Choroid plexus epithelial cell (primary cell): ENCODE measurements around the gene REEP3.

Source experiments
- DNase-seq: peaks from one replicate; pipeline ENCODE4 v3.0.0-alpha.2; 2010; ENCODE audit warnings: low read depth
- H3K4me3 ChIP-seq: 2 replicates; pipeline ENCODE4 v1.5.1; 2011; ENCODE audit warnings: low read depth, mild to moderate bottlenecking, control low read depth, low read length, moderate library complexity
- CTCF ChIP-seq: conservative IDR thresholded peaks from 2 replicates; pipeline ENCODE4 v1.5.1; 2011; ENCODE audit warnings: low read depth, mild to moderate bottlenecking, control low read depth, inconsistent platforms, low read length, moderate library complexity

Gene REEP3

GRCh38 chr10:63574011-63574410, 52.8 kb downstream of the REEP3 start:
- no peak for TF ChIP-seq CTCF
- no peak overlapping the region for H3K4me3 ChIP-seq
- DNase-seq: no peak

GRCh38 chr10:63576501-63576900, 55.3 kb downstream of the REEP3 start:
- no peak overlapping the region for H3K4me3 ChIP-seq
- TF ChIP-seq CTCF: no peak
- DNase-seq: no peak

- no peak for TF ChIP-seq CTCF
- DNase-seq: no peak
- H3K4me3 ChIP-seq: no peak overlapping the region
Observed at GRCh38 chr10:63578501-63578900, 57.3 kb downstream of the REEP3 start.

GRCh38 chr10:63579371-63580014, 58.3 kb downstream of the REEP3 start:
- no peak for DNase-seq
- no peak overlapping the region for H3K4me3 ChIP-seq
- no peak for TF ChIP-seq CTCF

- no peak overlapping the region for H3K4me3 ChIP-seq
- TF ChIP-seq CTCF: no peak
Observed at GRCh38 chr10:63582690-63583089, 61.5 kb downstream of the REEP3 start.

GRCh38 chr10:63583397-63583796, 62.2 kb downstream of the REEP3 start:
- no peak for DNase-seq
- TF ChIP-seq CTCF: no peak
- H3K4me3 ChIP-seq: no peak overlapping the region

More at GRCh38 chr10:63582690-63583089, 61.5 kb downstream of the REEP3 start:
- DNase-seq: no peak
